HL-60 (cell line): ENCODE results near the gene AFDN.

Source experiments
- DNase-seq, 2 experiments: peaks; one replicate each; pipeline ENCODE4 v3.0.0-alpha.2; 2010 to 2020; ENCODE audit warnings: low read depth in 1 of 2, low spot score in 1 of 2
- H3K27ac ChIP-seq: fragments of 250-450 bp; sonication (Bioruptor Pico); replicated peaks from 2 replicates; pipeline ENCODE4 v1.5.1; 2020; ENCODE audit warnings: mild to moderate bottlenecking, moderate library complexity
- H3K27me3 ChIP-seq: fragments of 250-450 bp; sonication (Bioruptor Pico); 2 replicates; pipeline ENCODE4 v1.5.1; 2021; ENCODE audit warnings: mild to moderate bottlenecking, moderate library complexity; ENCODE audit not compliant: insufficient read depth, poor library complexity, severe bottlenecking
- H3K4me3 ChIP-seq: replicated peaks from 2 replicates; pipeline ENCODE4 v1.5.1; 2011; ENCODE audit warnings: mild to moderate bottlenecking, control low read depth, low read length; ENCODE audit not compliant: insufficient read depth
- GABPA ChIP-seq: IDR thresholded peaks from 2 replicates; pipeline ENCODE4 v1.6.1; 2012; ENCODE audit warnings: low read depth
- POLR2AphosphoS5 ChIP-seq: IDR thresholded peaks from 2 replicates; pipeline ENCODE4 v1.6.1; 2012; ENCODE audit warnings: low read depth
- REST ChIP-seq: IDR thresholded peaks from 2 replicates; pipeline ENCODE4 v1.6.1; 2012; ENCODE audit warnings: low read depth; ENCODE audit not compliant: insufficient replicate concordance
- SPI1 ChIP-seq: IDR thresholded peaks from 2 replicates; pipeline ENCODE4 v1.6.1; 2012; ENCODE audit warnings: low read depth, mild to moderate bottlenecking, borderline replicate concordance
- TF ChIP-seq, protein P1 (sequence below): IDR thresholded peaks from one replicate; pipeline ENCODE4 v1.5.1; 2011; ENCODE audit warnings: low read length, control low read depth, inconsistent platforms; ENCODE audit not compliant: insufficient read depth

AFDN gene

DNA sequence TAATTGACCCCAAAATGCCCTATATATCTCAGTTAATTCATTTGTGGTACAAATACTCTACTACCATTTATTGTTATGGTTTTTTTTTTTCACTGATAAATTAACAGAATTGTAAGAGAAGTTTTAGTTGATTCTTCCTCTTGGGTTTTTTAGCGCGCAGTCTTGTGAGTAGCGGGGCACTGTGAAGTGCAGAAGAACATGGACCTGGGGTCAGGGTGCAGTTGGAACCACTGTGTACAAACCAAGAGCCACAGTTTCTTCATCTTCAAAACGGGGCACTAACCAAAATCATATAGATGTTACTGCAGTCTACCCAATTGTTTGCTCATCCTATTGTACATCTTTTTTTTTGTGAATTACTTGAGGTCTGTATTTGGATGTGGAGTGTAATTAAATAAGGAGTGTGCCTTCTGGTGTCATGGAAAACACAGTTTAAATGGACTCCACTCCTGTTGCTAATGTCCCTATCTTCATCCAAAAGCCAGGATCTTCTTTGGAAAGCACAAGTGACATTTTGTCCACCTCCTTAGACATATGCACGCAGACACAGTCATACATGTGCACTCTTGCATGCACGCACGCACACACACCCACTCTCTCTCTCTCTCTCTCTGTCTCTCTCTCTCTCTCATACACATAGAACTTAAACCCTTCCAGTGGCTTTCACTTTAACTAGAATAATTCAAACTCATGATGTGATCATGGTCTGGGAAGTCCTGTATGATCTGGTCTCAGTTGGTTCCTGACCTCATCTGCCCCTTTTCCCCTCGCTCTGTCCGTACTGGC, 51.5 kb downstream of the AFDN start:
- Histone ChIP-seq H3K27me3 (no peaks in the 10 kb centered on the region), H3K4me3 (no peak overlapping the region), H3K27ac (no peak overlapping the region)
- no peak for DNase-seq
- no peak for TF ChIP-seq POLR2AphosphoS5
- TF ChIP-seq, protein P1, sequence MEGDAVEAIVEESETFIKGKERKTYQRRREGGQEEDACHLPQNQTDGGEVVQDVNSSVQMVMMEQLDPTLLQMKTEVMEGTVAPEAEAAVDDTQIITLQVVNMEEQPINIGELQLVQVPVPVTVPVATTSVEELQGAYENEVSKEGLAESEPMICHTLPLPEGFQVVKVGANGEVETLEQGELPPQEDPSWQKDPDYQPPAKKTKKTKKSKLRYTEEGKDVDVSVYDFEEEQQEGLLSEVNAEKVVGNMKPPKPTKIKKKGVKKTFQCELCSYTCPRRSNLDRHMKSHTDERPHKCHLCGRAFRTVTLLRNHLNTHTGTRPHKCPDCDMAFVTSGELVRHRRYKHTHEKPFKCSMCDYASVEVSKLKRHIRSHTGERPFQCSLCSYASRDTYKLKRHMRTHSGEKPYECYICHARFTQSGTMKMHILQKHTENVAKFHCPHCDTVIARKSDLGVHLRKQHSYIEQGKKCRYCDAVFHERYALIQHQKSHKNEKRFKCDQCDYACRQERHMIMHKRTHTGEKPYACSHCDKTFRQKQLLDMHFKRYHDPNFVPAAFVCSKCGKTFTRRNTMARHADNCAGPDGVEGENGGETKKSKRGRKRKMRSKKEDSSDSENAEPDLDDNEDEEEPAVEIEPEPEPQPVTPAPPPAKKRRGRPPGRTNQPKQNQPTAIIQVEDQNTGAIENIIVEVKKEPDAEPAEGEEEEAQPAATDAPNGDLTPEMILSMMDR: no peak

DNA sequence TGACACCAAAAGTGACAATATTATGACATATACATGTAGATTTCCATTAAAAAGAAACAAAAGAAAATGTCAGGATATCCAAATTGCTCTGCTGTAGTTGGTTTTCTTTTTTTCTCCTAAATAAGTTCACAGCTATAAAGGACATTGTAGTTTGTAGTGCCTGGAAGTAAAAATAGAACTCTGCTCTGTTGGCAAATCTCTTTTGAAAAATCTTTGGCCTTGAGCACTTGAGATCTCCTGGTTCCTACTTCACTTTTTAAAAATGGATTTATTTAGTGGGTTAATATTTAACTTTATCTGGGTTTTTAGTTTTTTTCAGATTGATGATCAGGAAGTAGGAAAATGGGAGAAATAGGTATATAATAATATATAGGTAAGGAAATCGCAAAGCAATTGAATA, 52.9 kb downstream of the AFDN start:
- H3K27ac ChIP-seq: no peak overlapping the region
- H3K27me3 ChIP-seq: no peaks in the 10 kb centered on the region
- no peak overlapping the region for H3K4me3 ChIP-seq
- no peak for TF ChIP-seq REST
- no peak for TF ChIP-seq SPI1
- no peak for TF ChIP-seq GABPA
- TF ChIP-seq, protein P1: no peak
- no peak for TF ChIP-seq POLR2AphosphoS5
- DNase-seq: no peak

DNA sequence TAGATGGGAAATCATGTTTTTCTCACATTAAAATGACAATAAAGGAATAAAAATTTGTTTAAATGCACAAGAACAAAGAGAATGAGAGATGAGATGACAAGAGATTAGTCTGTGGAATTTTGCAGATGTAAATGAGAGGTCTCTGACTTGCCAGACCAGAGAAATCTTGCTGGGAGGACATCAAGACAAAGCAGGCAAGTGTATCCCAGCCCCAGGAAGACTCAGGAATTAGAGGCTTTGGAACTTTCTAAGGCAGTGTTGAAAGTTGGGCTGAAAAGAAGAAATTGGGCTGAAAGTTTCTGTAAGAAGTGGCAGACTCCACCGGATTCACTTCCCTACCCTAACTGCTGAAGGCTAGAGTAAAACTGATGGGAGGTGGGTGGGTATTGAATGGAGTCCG, 54.6 kb downstream of the AFDN start:
- DNase-seq: no peak
- TF ChIP-seq SPI1 (no peak), POLR2AphosphoS5 (no peak), GABPA (no peak), REST (no peak)
- TF ChIP-seq, protein P1: no peak
- H3K27ac ChIP-seq: no peak overlapping the region
- no peak overlapping the region for H3K4me3 ChIP-seq
- no peaks in the 10 kb centered on the region for H3K27me3 ChIP-seq

- no peaks in the 10 kb centered on the region for H3K27me3 ChIP-seq
- H3K27ac ChIP-seq: no peak overlapping the region
- H3K4me3 ChIP-seq: no peak overlapping the region
- no peak for DNase-seq
- TF ChIP-seq REST (no peak), SPI1 (no peak), POLR2AphosphoS5 (no peak), GABPA (no peak)
- TF ChIP-seq, protein P1: no peak
Observed at GRCh38 chr6:167882244-167882643, 55.5 kb downstream of the AFDN start.
